Stimulated activated naive CD4-positive, alpha-beta T cell treated with Interleukin-2 at 50 U/mL for 16 hours (primary cell): ENCODE data around the gene LUC7L2.
"Not testable (repeated sequence)": the region's sequence is repeated elsewhere in the genome, so short reads cannot be mapped to it uniquely, and the experiment has no call there.

ENCODE experiments used
- DNase-seq: peaks from one replicate; lab custom pipeline; 2025; lab: John Stamatoyannopoulos, UW

The LUC7L2 gene

GRCh38 chr7:139359366-139360209 lies at the start of gene LUC7L2:
TSS of gene LUC7L2 (plus strand) at chr7:139359894. CDS start at chr7:139360262, 368 bp downstream.
- DNase-seq = peak; percentile 99

GRCh38 chr7:139317939-139318505 lies 41.7 kb upstream of the LUC7L2 start:
- no peak for DNase-seq

DNA sequence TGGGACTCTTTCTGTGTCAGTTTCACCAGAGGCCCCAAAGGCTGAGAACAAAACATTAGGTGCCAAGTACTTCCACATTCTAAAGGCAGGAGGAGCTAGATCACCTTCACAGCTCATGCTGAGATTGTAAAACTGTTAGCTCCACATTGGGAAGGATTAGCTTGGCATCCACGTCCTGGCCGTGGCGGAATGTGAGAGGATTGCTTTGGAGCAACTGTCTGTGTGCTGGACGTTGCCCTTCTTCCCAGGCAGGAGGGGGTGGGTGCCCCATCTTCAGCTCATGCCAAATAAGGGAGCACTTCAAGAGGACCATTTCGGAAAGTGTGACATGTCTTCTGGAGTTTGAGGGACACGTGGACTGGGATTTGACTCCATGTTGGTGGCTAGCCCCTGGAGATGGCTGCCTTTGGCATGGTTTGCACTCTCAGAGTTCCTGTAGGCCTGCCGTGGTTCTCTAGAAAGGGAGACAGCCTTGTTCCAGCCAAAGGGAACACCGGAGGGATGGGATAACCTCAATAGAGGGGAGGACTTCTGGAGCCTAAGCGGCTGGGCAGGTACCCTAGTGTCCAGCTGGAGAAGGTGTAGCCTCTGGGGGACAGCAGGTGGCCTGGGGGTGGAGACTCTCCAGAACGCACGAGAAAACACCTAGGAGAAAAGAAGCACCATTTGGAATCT lies 38.5 kb upstream of the LUC7L2 start:
- DNase-seq = no peak

DNA sequence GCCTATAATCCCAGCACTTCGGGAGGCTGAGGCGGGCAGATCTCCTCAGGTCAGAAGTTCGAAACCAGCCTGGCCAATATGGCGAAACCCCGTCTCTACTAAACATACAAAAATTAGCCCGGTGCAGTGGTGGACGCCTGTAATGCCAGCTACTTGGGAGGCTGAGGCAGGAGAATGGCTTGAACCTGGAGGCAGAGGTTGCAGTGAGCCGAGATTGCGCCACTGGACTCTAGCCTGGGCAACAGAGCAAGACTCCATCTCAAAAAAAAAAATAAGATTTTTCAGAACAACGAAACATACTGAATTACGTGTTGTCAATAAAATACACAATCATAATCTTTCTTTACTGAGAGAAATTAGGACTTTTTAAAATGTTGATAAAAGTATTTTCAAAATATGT lies 35.0 kb upstream of the LUC7L2 start:
- DNase-seq = not testable (repeated sequence)

DNA sequence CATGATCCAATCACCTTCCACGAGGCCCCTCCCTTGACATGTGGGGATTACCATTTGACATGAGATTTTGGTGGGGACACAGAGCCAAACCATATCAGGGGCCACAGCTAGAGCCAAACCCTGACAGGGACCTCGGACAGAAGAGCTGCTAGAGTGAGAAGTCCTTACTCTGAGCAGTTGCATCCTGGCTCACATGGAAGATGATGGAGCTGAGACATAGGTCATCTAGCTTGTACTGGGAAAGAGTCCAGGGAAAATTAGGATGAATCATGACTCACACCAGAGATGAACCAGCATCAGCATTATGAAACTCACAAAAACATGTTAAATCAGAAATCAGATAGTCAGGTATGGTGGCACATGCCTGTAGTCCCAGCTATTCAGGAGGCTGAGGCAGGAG lies 31.3 kb upstream of the LUC7L2 start:
- DNase-seq = no peak

GRCh38 chr7:139329119-139329518 lies 30.6 kb upstream of the LUC7L2 start:
- no peak for DNase-seq

DNA sequence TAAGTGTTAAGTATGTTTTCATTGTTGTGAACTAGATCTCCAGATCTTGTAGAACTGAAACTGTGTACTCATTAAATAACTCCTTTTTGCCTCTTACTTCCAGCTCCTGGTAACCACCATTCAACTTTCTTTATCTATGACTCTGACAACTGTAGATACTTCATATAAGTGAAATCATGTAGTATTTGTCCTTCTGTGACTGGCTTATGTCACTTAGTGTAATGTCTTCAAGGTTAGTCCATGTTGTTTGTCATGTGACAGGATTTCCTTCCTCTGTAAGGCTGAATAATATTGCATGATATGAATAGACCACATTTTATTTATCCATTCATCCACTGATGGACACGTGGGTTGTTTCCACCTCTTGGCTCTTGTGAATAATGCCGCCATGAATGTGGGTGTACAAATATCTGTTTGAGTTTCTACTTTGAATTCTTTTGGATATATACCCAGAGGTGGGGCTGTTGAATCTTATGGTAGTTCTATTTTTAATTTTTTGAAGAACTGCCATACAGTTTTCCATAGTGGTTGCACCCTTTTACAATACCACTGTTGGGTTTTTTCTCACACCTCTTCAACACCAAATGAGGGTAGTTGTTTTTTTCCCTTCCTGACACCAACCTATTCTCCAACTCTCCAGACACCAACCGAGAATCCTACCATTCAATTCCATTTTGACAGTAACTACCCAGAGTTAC lies 29.2 kb upstream of the LUC7L2 start:
- DNase-seq = no peak

GRCh38 chr7:139332697-139333359 lies 26.9 kb upstream of the LUC7L2 start:
- no peak for DNase-seq

DNA sequence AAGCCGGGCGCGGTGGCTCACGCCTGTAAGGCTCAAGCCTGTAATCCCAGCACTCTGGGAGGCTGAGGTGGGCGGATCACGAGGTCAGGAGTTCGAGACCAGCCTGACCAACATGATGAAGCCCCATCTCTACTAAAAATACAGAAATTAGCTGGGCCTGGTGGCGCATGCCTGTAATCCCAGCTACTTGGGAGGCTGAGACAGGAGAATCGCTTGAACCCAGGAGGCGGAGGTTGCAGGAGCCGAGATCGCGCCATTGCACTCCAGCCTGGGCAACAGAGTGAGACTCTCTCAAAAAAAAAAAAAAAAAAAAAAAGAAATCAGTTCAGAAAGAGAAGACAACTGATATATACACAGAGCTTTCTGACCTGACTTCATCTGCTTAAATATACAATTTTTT lies 26.3 kb upstream of the LUC7L2 start:
- not testable (repeated sequence) for DNase-seq

- no peak for DNase-seq
These were observed 25.1 kb upstream of the LUC7L2 start for GRCh38 chr7:139334399-139335150.

DNA sequence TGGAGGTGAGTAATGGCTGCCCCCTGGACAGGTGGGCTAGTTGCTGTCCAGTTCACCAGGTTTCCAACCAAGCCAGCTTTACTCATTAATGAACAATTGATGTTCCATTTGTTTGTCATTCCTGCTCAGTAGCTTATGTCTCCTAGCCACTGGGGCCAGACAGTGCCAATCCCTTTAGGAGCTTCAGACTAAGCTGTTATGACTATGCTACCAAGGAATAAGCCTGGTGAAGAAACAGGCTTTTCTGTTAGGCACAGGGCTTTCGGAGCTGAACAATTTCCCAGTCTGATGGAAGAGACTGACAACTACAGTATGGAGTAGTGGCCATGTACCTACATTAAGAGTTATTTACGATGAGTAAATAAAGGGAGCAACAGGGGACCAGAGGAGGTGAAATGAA lies 20.7 kb upstream of the LUC7L2 start:
- no peak for DNase-seq

DNA sequence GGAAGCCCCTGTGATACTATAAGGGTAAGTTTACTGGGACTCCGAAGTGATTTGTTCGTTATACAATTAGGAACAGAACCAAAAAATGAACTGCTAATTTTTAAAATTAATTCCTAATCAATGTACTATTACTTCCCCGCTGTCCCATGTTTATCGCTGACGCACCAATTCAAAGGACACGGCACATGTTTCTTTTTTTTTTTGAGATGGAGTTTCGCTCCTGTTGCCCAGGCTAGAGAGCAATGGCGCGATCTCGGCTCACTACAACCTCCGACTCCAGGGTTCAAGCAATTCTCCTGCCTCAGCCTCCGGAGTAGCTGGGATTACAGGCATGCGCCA lies 20.0 kb upstream of the LUC7L2 start:
- no peak for DNase-seq

- DNase-seq = peak; percentile 99
These were observed 19.5 kb upstream of the LUC7L2 start for GRCh38 chr7:139340037-139340807.

- no peak for DNase-seq
These were observed 19.0 kb upstream of the LUC7L2 start for GRCh38 chr7:139340808-139341057.

DNA sequence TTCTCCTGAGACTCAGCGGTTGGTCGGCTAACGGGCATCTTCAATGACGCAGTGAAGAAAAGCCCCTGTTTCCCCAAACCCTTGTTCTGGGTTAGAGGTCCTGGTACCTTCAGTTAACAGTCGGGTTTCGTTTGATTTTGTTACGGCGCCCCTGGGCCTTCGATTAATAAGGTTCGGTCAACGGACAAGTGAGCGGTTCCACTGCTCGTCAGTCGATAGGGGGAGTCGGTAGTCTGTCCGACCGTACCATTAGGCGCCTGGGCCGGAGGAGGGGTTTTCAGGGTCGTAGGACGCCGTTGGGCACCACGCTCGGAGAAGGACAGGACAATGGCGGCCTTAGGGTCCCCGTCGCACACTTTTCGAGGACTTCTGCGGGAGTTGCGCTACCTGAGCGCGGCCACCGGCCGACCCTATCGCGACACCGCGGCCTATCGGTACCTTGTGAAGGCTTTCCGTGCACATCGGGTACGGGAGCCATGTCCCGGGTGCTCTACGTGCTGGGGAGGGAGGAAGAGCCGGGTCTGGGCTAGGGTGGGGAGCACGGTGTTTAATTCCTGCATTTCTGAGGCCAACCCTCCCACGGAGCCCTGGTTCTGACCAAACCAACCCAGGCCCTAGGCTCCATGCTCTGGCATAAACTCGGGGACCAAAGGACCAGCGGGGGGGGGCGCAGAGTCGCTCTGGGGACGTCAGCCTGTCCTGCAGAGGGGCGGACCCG lies 18.5 kb upstream of the LUC7L2 start, which contains the start of gene FMC1:
Gene FMC1, plus strand, starts transcription at position 280 of the 718 bp plus-strand sequence. Its CDS starts 48 bp downstream, at position 328.
- peak; percentile 84 for DNase-seq

DNA sequence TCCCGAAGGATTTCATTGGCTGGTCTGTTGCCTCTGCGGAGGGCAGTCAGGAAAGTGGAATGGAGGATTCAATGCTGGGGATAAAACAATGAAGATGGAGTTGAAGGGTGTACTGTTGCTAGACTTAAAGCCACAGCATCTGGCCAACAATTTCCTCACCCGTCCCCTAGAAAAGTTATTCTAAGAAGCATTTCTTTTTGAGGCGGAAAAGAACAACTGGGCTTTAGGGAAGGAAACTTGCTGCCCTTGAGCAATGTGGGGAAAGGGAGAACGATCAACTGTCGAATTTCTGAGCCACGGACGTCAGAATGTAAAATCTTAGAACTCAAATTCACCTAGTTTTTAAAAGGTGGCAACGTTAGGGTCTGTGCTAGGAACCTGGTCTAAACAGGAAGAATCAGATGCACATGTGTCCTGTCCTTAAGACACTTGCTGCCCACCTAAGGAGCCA lies 17.9 kb upstream of the LUC7L2 start:
- DNase-seq = no peak

GRCh38 chr7:139345042-139345441 lies 14.7 kb upstream of the LUC7L2 start:
- no peak for DNase-seq

DNA sequence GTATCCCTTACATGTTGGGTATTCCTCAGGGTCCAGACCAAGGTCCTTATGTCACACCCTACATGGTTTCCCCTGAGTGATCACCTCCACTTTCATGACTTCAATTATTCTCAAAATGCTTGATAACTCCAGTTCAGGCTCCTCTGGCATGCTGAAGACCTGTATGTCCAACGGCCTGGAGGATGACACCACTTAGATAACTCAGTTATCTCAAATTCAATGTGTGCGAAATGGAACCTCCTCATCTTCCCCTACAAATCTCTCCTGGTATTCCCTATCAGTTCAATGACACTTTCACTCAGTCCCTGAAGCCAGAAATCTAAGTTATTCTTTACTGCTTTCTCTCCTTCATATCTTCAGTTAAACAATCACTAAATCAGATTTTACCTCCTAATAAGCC lies 8.7 kb upstream of the LUC7L2 start:
- DNase-seq = no peak

- DNase-seq = no peak
These were observed 5.0 kb upstream of the LUC7L2 start for GRCh38 chr7:139354729-139355128.

GRCh38 chr7:139355320-139355719 lies 4.4 kb upstream of the LUC7L2 start:
- no peak for DNase-seq
